Muscle layer of duodenum (tissue), 2 donors: ENCODE data around the gene OR1E2.
"Not testable (repeated sequence)": the region's sequence is repeated elsewhere in the genome, so short reads cannot be mapped to it uniquely, and the experiment has no call there.

Experiments used
- H3K27ac ChIP-seq: one replicate; pipeline ENCODE4 v1.7.0; 2013; ENCODE audit warnings: mild to moderate bottlenecking, low read length
- H3K27me3 ChIP-seq: one replicate; pipeline ENCODE4 v1.7.0; 2013; ENCODE audit warnings: low read depth, mild to moderate bottlenecking, control low read depth, low read length
- H3K36me3 ChIP-seq, 2 donors: one replicate each; pipeline ENCODE4 v1.7.0; 2013; ENCODE audit warnings: low read length in 2 of 2, control low read depth in 1 of 2, mild to moderate bottlenecking in 1 of 2; ENCODE audit not compliant: insufficient read depth in 2 of 2, control insufficient read depth in 1 of 2
- H3K4me1 ChIP-seq, 2 donors: one replicate each; pipeline ENCODE4 v1.7.0; 2013; ENCODE audit warnings: low read length in 2 of 2, mild to moderate bottlenecking in 2 of 2, control low read depth in 1 of 2, moderate library complexity in 1 of 2; ENCODE audit not compliant: insufficient read depth in 2 of 2, control insufficient read depth in 1 of 2
- H3K4me3 ChIP-seq, 2 donors: one replicate each; pipeline ENCODE4 v1.7.0; 2013; ENCODE audit warnings: low read length in 2 of 2, low read depth in 1 of 2, mild to moderate bottlenecking in 1 of 2
- H3K9me3 ChIP-seq, 2 donors: one replicate each; pipeline ENCODE4 v1.7.0; 2013; ENCODE audit warnings: low read length in 2 of 2, control low read depth in 1 of 2, mild to moderate bottlenecking in 1 of 2; ENCODE audit not compliant: control insufficient read depth in 1 of 2
- donor health status: healthy.

The OR1E2 gene

GRCh38 chr17:3433741-3434140 is at the start of gene OR1E2:
Gene OR1E2 (minus strand): TSS chr17:3433841. CDS start chr17:3433841, 0 bp downstream.
- Histone ChIP-seq H3K27me3 (no peaks in the 10 kb centered on the region), H3K27ac (no peak within 1 kb of the TSS), H3K36me3 (no peaks in the 10 kb centered on the region), H3K4me3 (no peak within 1 kb of the TSS), H3K9me3 (peaks cover 0 to 4% of the 10 kb centered on the region in 2 donors), H3K4me1 (no peaks in the 10 kb centered on the region)

GRCh38 chr17:3482852-3483251 is 49.2 kb upstream of the OR1E2 start:
- no peaks in the 10 kb centered on the region for H3K27me3 ChIP-seq
- no peak overlapping the region for H3K4me3 ChIP-seq
- H3K36me3 ChIP-seq = no peaks in the 10 kb centered on the region
- no peaks in the 10 kb centered on the region for H3K9me3 ChIP-seq
- no peak overlapping the region for H3K27ac ChIP-seq
- H3K4me1 ChIP-seq = no peaks in the 10 kb centered on the region

GRCh38 chr17:3479988-3480387 is 46.3 kb upstream of the OR1E2 start:
- Histone ChIP-seq H3K27ac (no peak overlapping the region), H3K4me1 (peaks cover under 1 to 1% of the 10 kb centered on the region in 2 donors), H3K4me3 (no peak overlapping the region), H3K36me3 (no peaks in the 10 kb centered on the region), H3K27me3 (no peaks in the 10 kb centered on the region), H3K9me3 (no peaks in the 10 kb centered on the region)

GRCh38 chr17:3475812-3476610 is 42.4 kb upstream of the OR1E2 start, which contains the start of gene ASPA:
Gene ASPA (plus strand): TSS chr17:3475997. CDS start chr17:3476160, 163 bp downstream.
- peak within 1 kb of the TSS; percentile 88 for H3K27ac ChIP-seq
- no peaks in the 10 kb centered on the region for H3K27me3 ChIP-seq
- no peaks in the 10 kb centered on the region for H3K9me3 ChIP-seq
- peaks cover 5 to 13% of the 10 kb centered on the region in 2 donors for H3K4me1 ChIP-seq
- no peaks in the 10 kb centered on the region for H3K36me3 ChIP-seq
- peak within 1 kb of the TSS; percentile 58 to 74 for H3K4me3 ChIP-seq

- no peaks in the 10 kb centered on the region for H3K36me3 ChIP-seq
- no peak overlapping the region for H3K4me3 ChIP-seq
- peak overlapping the region; percentile 68 for H3K27ac ChIP-seq
- no peaks in the 10 kb centered on the region for H3K27me3 ChIP-seq
- peaks cover 5 to 13% of the 10 kb centered on the region in 2 donors for H3K4me1 ChIP-seq
- H3K9me3 ChIP-seq = no peaks in the 10 kb centered on the region
These were observed 41.6 kb upstream of the OR1E2 start for GRCh38 chr17:3475251-3475685.

GRCh38 chr17:3474212-3474611 is 40.6 kb upstream of the OR1E2 start:
- H3K27ac ChIP-seq = peak overlapping the region; percentile 68

GRCh38 chr17:3472137-3472536 is 38.5 kb upstream of the OR1E2 start:
- Histone ChIP-seq H3K36me3 (no peaks in the 10 kb centered on the region), H3K27ac (no peak overlapping the region), H3K4me1 (peaks cover 5 to 13% of the 10 kb centered on the region in 2 donors), H3K9me3 (no peaks in the 10 kb centered on the region), H3K4me3 (no peak overlapping the region), H3K27me3 (no peaks in the 10 kb centered on the region)

More at GRCh38 chr17:3474212-3474611, 40.6 kb upstream of the OR1E2 start:
- Histone ChIP-seq H3K4me1 (peaks cover 5 to 13% of the 10 kb centered on the region in 2 donors), H3K9me3 (no peaks in the 10 kb centered on the region), H3K4me3 (peak overlapping the region in 1 of 2 donors; percentile 26), H3K27me3 (no peaks in the 10 kb centered on the region), H3K36me3 (no peaks in the 10 kb centered on the region)

GRCh38 chr17:3471599-3471998 is 38.0 kb upstream of the OR1E2 start, which contains the start of gene SPATA22:
Gene SPATA22 (minus strand): TSS chr17:3471819. CDS start chr17:3469325, 2,494 bp downstream.
- no peak within 1 kb of the TSS for H3K27ac ChIP-seq
- H3K4me1 ChIP-seq = peaks cover 5 to 13% of the 10 kb centered on the region in 2 donors
- no peaks in the 10 kb centered on the region for H3K27me3 ChIP-seq
- H3K36me3 ChIP-seq = no peaks in the 10 kb centered on the region
- H3K4me3 ChIP-seq = no peak within 1 kb of the TSS
- H3K9me3 ChIP-seq = no peaks in the 10 kb centered on the region

- no peak overlapping the region for H3K4me3 ChIP-seq
- H3K4me1 ChIP-seq = peaks cover 0 to 7% of the 10 kb centered on the region in 2 donors
- H3K27me3 ChIP-seq = no peaks in the 10 kb centered on the region
- no peaks in the 10 kb centered on the region for H3K36me3 ChIP-seq
- no peak overlapping the region for H3K27ac ChIP-seq
- H3K9me3 ChIP-seq = no peaks in the 10 kb centered on the region
These were observed 35.9 kb upstream of the OR1E2 start for GRCh38 chr17:3469529-3469928.

GRCh38 chr17:3466355-3466754 is 32.7 kb upstream of the OR1E2 start:
- H3K9me3 ChIP-seq, H3K27me3 ChIP-seq, H3K36me3 ChIP-seq, H3K4me1 ChIP-seq, H3K4me3 ChIP-seq, H3K27ac ChIP-seq: not testable (repeated sequence)

GRCh38 chr17:3448059-3448665 is 14.5 kb upstream of the OR1E2 start:
- H3K4me3 ChIP-seq = no peak overlapping the region
- no peaks in the 10 kb centered on the region for H3K27me3 ChIP-seq
- H3K9me3 ChIP-seq = no peaks in the 10 kb centered on the region
- H3K27ac ChIP-seq = no peak overlapping the region
- H3K36me3 ChIP-seq = no peaks in the 10 kb centered on the region
- no peaks in the 10 kb centered on the region for H3K4me1 ChIP-seq
